Ureter (tissue), 1 donor: ENCODE data around the gene THRB. TPM values are rescaled to one million over a fixed set of nuclear protein-coding genes. Genes with fewer than 3 reads are reported as not detected.

Experiments
- DNase-seq: peaks from one replicate; pipeline ENCODE4 v3.0.0-alpha.2; 2020; ENCODE audit warnings: low spot score
- total RNA-seq: library from RNA; stranded (reverse); gene quantifications from one replicate; pipeline ENCODE4 v1.2.4, GENCODE V29; 2023
- donor health status: DM: yes; HTN: yes; CAD: no.

Gene THRB
- total RNA-seq, 1 donor from 2014 or later = 36.8 TPM

DNA sequence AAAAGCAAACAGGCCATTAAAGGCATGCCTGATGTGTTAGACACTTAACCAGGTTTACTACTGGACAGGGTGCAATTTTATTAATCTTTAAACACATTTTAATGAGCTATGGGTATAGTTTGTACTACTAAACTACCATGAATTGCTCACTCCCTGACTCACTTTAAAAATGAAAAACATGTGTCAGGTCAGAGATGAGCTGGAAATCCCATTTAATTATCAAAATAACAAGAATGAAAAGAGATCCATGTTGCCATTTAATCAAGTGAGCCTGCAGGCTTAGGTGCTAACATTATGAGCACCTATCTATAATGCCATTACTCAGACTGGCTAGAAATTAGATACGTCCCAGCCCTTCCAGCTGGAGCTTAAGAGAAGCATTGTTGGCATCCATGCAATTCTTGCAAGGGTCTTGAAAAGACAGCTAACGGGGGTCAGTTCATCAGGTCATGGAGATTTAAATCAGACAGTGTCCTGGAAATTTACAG, 224.4 kb downstream of the THRB start:
- DNase-seq = no peak

DNA sequence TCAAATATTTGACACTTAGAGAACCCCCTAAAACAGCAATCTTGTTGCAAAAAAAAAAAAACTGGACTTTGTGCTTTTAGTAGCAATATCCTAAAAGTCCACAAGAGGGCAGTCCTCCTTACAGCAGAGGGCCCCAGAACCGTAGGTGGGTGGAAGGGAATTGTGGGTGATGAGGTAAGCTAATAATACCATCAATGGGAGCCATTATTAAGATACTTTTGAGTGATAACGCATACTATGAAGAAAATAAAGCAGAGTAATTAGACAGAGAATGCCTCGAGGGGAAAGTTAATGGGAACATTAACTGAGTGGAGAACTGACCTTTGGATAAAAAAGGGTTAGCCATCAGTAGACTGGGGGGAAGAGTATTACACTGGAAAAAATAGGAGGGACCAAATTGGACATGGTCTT, 229.9 kb downstream of the THRB start:
- no peak for DNase-seq

DNA sequence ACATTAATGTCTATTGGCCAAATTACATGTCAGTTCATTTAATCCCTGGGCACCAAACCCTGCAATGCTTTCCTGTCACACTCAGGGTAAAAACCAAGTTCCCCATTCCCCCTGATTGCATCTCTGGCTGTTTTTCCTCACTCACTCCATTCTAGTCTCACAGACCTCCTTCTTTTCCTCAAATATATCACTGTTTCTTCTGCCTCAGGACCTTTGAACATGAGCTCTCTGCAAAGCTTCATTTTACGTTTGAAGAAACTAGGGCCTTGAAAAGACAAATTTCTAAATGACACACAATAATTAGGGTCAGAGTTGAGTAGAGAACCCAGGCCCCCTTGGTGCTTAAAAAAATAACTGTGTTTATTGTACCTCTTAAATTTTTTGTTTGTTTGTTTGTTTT, 230.6 kb downstream of the THRB start:
- no peak for DNase-seq

DNA sequence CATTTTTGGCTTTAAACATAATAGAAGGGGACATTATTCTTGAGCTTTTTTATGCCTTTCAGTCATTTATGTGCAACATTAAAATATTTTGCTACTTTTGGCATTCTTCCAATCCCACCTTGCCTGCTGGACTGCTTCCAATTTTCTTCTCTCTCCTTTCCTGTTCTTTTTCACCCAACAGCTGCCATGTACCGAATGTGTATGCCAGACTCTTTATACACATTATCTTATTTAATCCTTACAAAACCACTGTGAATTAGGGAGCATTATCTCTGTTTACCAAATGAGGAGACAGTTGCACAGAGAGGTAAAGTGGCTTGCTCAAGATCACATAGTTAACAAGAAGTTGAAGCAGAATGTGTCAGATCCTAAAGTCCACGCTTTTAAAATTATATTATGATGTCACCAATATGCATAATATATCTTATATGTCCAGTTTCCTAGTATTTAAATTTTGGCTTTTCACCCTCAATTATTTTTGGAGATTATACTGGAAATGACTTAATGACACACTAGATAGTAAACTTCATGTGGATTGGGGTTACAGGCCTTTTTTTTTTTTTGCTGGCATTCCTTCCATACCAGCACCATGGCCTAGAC, 231.5 kb downstream of the THRB start:
- no peak for DNase-seq

DNA sequence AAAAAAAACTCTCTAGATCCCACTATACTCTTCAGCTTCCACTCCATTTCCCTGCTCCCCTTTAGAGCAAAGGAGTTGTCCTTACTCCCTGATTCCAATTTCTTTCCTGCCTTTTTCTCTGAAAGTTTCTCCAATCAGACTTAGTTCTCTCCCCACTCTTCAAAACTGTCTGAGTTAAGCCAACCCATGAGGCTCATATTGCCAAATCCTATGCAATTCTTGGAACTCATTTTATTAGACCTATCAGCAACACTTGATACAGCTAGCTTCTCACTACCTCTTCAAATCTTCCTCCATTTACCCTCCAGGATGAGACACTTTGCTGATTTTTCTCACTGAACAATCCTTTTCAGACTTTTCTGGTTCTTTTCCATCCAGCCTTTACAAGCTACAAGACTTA, 233.1 kb downstream of the THRB start:
- DNase-seq = no peak

GRCh38 chr3:24259901-24260512, 234.6 kb downstream of the THRB start:
- no peak for DNase-seq

DNA sequence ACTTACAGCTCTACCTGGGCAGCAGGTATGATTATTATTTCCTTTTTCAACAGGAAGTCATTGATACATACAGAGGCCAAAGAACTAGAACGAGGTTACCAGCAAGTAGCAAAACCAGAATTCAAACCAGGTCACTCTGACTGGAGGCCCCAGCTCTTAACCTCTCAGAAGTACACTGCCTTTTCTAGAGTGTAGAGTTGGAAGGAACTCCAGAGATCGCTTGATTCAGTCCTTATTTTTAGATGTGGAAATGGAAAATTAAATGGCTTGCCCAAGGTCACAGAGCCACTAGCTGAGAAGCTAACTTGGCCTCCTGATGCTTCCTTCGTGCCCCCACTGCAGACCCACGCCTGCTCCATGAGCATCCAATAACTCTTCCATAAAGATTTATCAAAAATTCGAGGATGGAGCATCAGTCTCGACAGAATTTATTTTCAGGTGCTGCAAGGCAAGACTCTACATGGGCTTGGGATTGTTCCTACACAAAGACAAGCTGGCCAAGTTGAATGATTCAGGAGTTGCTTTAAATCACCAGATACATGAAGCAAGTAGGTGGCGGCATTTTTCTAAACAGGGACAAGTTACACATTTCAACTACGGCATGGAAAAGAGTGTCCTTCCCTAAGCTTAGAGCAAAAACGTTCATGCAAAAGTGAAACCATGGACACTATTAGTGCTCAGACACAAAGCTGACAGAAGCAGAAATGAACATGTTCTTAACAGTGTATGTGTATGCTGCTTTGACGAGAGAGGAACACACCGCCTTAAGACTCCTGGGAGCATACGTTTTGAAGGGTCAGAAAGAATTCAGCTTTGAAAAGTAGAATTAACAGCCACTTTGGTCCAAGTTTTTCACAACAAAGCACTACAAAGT, 235.7 kb downstream of the THRB start:
- DNase-seq = no peak

DNA sequence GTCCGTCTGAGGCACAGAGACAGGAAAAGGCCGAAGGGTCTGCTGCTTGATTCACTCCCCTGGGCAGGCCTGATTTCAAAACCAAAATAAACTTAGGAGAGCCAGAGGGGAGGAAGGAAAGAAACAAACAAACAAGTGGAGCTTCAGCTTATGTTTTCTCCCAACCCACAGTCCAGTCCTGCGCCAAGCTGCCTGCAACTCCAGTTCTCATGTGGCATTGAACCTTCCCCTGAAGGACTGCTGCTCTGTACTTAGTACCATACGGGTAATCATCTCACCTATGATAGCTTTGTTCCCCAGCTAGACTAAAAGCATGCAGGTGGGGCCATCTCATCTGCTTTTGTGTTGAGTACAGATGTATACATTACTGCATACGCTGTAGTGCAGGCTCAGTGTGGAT, 236.4 kb downstream of the THRB start:
- no peak for DNase-seq

GRCh38 chr3:24255414-24255813, 239.2 kb downstream of the THRB start:
- no peak for DNase-seq

GRCh38 chr3:24254649-24255048, 240.0 kb downstream of the THRB start:
- DNase-seq = no peak

DNA sequence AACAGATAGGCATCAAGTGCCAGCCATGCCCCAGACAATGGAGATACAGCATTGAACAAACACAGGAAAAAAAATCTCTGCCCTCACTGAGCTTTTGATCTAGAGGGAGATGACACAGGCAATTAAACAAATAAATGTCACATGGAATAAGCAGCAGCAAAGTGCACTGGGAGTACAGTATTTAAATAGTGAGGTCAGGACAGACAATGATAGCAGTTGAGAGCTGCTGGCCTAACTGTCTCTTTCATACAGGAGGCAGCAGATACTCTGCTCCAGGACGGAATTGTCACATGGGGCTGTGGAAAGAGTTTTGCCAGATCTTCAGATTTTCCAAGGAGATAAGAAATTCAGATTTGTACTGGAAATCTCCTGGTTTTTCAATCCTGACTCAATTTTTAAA, 241.3 kb downstream of the THRB start:
- DNase-seq = no peak

DNA sequence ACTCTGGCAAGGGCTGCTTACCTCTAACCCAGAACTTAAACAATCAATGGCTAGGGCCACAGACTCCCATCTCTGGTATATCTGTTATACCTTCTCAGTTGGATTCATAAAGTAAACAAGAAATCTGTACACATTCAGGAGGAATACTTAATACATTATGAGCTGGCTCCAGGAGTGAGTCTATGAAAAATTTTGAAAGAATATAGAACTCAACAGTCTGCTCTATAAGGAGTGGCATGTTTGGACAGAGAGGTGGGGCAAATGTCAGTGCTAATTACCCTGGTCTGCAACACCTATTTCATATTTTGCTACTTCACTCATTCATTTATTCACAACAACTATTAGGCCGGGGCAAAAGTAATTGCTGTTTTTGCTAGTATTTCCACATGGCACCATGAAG, 245.1 kb downstream of the THRB start:
- DNase-seq = no peak

DNA sequence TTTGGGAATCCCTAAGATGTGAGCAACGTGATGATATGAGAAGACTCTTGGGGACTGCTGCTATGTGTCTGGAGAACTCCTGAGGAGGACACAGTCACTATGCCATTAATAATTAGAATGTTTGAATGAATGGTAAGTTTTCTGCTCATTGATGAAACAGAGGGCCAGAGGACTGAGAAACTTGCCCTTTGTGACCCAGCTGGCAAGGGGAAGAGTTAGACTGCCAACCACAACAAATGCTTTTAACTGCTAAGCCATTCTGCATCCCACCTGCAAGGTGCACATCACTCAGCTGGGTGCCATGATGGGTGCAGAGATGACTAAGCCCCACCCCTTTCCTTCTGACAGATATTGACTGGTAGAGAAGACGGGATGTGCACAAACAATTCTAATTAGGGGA, 249.6 kb downstream of the THRB start:
- no peak for DNase-seq

GRCh38 chr3:24244491-24244890, 250.2 kb downstream of the THRB start:
- no peak for DNase-seq

DNA sequence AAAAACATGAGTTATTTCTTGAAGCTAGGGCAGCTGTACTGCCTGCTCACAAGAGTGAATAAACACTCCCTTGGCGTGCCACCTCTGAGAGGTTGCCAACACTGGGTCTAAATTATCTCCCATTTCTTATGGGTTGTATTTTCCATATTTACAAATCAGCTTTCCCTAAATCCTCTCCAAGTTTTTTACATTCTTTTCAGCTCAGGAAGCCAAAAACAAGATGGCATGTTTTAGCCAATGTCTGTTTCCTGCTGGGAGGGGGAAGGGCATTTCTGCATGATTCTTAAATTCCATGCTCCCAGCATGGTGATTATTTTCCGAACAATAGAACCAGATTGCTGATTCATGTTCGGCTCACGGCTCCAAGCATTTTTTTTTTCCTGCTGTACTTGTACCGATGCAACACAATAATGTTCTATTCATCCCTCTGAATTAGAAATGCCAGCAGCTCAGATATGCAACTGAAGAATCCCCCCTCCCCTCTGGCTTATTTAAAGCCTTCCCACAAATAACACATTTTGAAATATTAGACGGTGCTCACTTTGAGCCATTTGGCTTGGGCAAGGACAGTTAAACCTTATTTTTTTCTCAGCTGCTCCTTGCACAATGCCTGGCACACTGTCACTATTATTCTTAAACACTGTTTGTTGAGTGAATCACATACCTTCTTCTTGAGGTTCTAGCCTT, 252.5 kb downstream of the THRB start:
- no peak for DNase-seq

- no peak for DNase-seq
Measured at GRCh38 chr3:24240306-24240705, 254.3 kb downstream of the THRB start.

DNA sequence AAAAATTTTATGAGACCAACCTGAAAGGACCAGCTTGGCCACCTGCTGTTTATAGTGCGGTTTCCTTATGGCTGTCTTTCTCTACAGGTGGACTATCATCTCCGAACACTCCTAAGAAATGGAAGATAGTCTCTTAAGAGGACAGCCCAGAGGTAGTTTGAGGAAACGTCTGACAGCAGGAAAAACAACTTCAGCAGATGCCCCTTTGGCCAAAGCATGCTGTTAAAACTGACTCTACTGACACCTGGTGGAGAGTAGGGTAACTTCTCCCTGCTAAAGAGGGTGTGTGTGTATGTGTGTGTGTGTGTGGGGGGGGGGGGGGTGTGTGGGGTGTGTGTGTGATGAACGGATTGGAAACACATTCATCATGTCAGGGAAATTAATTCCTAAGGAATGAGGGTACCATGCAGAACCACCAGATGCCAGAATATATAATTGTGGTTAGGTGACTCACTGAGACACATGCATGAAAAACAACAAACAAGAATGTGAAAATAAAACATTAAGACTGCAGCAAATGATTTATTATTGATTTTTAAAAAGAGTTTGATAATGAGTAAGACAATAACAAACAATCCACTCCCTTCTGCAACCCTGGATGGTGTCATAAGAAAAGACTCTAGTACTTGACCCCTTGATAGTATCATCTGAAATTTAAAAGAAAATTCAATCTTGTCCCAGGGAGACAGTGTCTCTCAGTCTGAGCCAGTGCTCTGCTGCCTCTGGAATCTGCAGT, 256.5 kb downstream of the THRB start:
- peak; percentile 67 for DNase-seq

- DNase-seq = no peak
Measured at GRCh38 chr3:24235121-24235520, 259.5 kb downstream of the THRB start.

GRCh38 chr3:24232784-24233183, 261.9 kb downstream of the THRB start:
- DNase-seq = no peak

DNA sequence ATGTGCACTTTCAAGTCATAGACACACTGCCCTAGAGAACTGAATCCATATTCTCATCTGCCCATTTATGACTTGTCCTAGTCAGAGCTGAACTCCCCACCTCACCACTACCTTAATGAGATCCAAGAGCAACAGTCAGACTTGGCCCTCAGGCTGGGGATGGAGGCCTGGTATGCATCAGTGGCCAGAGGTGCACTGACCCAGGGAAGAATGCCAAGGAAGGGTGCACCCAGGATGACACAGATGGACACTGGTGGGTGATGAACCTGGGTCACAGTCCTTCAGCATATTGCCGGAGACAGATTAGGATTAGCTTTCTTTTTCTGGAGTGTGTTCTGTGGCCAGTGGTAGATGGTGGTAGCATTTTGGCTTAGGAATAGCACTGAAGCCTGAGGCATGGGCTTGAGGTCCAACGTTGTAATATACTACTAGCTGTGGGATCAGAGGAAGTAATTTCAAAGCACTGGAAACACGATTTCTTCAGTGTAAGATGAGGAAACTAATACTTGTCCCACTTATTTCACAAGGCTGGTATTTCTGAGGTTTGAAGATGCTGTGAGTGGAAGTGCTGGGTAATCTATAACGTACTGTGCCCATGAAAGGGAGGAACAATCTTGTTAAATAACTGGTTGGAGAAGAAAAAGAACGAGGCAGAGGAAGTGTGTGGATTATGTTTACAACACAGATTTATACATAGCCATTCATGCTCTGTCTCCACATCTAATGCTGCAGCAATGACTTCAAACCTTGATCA, 265.0 kb downstream of the THRB start:
- DNase-seq = no peak

DNA sequence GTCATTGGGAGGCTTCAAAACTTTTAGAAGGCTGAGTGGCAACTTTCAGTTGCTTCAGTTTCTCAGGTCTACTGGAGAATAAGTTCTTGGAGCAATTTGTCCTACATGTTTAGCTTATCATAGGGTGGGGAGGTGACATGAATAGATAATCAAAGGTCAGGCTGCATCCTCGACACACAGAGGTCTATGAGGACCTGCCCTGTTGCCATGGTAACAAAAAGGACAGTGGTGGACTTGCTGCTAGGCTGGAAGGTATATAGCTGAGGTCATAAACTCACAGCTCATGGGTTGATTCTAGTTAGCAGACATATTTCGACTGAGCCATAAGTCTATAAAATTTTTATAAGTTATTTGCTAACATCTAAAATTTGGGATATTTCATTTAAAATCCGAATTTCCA, 267.0 kb downstream of the THRB start:
- no peak for DNase-seq
